HCT116 (cell line): ENCODE data around the gene ATG9A. TPM values are rescaled to one million over a fixed set of nuclear protein-coding genes. Genes with fewer than 3 reads are reported as not detected.

Source experiments
- ATAC-seq: fragments of 200-7000 bp; cut with Tn5 transposase; 2 replicates; pipeline ENCODE4 v1.9.1; 2020; ENCODE audit warnings: mild to moderate bottlenecking, moderate library complexity
- BruUV-seq: library from RNA; stranded (reverse); fragments of 400-500 nt; replicated peaks from 2 replicates; lab custom pipeline; 2021; lab: Mats Ljungman, UMichigan
- CTCF ChIA-PET: fragments of 300-600 bp; sonication (Branson Sonifier 250); formaldehyde crosslinking; loops from one replicate; lab custom pipeline; 2021; ENCODE audit warnings: antibody characterized with exemption; lab: Charles Lee
- POLR2A ChIA-PET: fragments of 300-600, 350-600 bp; sonication (Branson Sonifier 250); formaldehyde crosslinking; loops from one replicate; lab custom pipeline; 2021; ENCODE audit warnings: antibody characterized with exemption; lab: Charles Lee
- RAD21 ChIA-PET, 2 experiments: fragments of 300-600 bp; sonication (Branson Sonifier 250); formaldehyde crosslinking; loops; one replicate each; lab custom pipeline; 2023; ENCODE audit warnings: low total read pairs in 2 of 2; ENCODE audit not compliant: uncharacterized antibody in 2 of 2, unreplicated experiment in 2 of 2, low non-redundant PET in 1 of 2; lab: Charles Lee
- DNase-seq: peaks from one replicate; pipeline ENCODE4 v3.0.0-alpha.2; 2010; ENCODE audit warnings: low read depth, low spot score
- H2AFZ ChIP-seq: fragments of 200-600 bp; shearing (Covaris generic), sonication (generic); 2 replicates; pipeline ENCODE4 v1.6.1; 2017; ENCODE audit warnings: low read depth, mixed run types, mixed read lengths, antibody characterized with exemption, low read length; ENCODE audit not compliant: poor library complexity, severe bottlenecking
- H3K27ac ChIP-seq: 2 replicates; pipeline ENCODE4 v1.5.1; 2012; ENCODE audit warnings: low read depth, low read length
- H3K27me3 ChIP-seq: fragments of 200-600 bp; sonication (generic); 2 replicates; pipeline ENCODE4 v1.6.1; 2016; ENCODE audit warnings: mixed run types, low read length, mixed read lengths; ENCODE audit not compliant: insufficient read depth
- H3K36me3 ChIP-seq, 2 experiments: fragments of 200-500 bp in 1 of 2; fragments of 200-600 bp in 1 of 2; sonication (Bioruptor generic) in 1 of 2; sonication (generic) in 1 of 2; 2 replicates each; pipeline versions ENCODE4 v1.5.1 to v1.6.1; 2014 to 2016; ENCODE audit warnings: low read length in 2 of 2, inconsistent platforms in 1 of 2, mixed read lengths in 1 of 2, mixed run types in 1 of 2; ENCODE audit not compliant: insufficient read depth in 2 of 2, control insufficient read depth in 1 of 2
- H3K4me1 ChIP-seq, 2 experiments: fragments of 200-600 bp in 1 of 2; sonication (generic) in 1 of 2; 2 replicates each; pipeline versions ENCODE4 v1.5.1 to v1.6.1; 2012 to 2017; ENCODE audit warnings: low read length in 2 of 2, inconsistent platforms in 1 of 2, mild to moderate bottlenecking in 1 of 2, mixed read lengths in 1 of 2, mixed run types in 1 of 2, moderate library complexity in 1 of 2; ENCODE audit not compliant: insufficient read depth in 2 of 2, control insufficient read depth in 1 of 2
- H3K4me2 ChIP-seq: fragments of 200-600 bp; sonication (generic); 2 replicates; pipeline ENCODE4 v1.6.1; 2017; ENCODE audit warnings: mixed run types, low read length, mixed read lengths
- H3K4me3 ChIP-seq, 2 experiments: fragments of 200-600 bp in 1 of 2; sonication (generic) in 1 of 2; replicated peaks in 1 of 2; 2 replicates each; pipeline ENCODE4 v1.5.1; 2011 to 2016; ENCODE audit warnings: low read length in 2 of 2, control low read depth in 1 of 2, low read depth in 1 of 2, mild to moderate bottlenecking in 1 of 2, mixed read lengths in 1 of 2, mixed run types in 1 of 2
- H3K79me2 ChIP-seq: fragments of 200-600 bp; sonication (generic); 2 replicates; pipeline ENCODE4 v1.6.1; 2017; ENCODE audit warnings: mild to moderate bottlenecking, mixed run types, low read length, moderate library complexity, mixed read lengths; ENCODE audit not compliant: insufficient read depth
- H3K9ac ChIP-seq: fragments of 200-600 bp; sonication (generic); 2 replicates; pipeline ENCODE4 v1.6.1; 2016; ENCODE audit warnings: low read length, mixed read lengths
- H3K9me2 ChIP-seq: fragments of 200-600 bp; sonication (generic), shearing (Covaris generic); 2 replicates; pipeline ENCODE4 v1.6.1; 2017; ENCODE audit warnings: mixed run types, mild to moderate bottlenecking, moderate library complexity; ENCODE audit not compliant: insufficient read depth
- H3K9me3 ChIP-seq, 2 experiments: fragments of 200-500 bp in 1 of 2; fragments of 200-600 bp in 1 of 2; sonication (Bioruptor generic) in 1 of 2; sonication (generic) in 1 of 2; 2 replicates each; pipeline ENCODE4 v1.6.1; 2014 to 2017; ENCODE audit warnings: low read length in 2 of 2, mixed read lengths in 2 of 2, inconsistent platforms in 1 of 2, low read depth in 1 of 2, mild to moderate bottlenecking in 1 of 2, mixed run types in 1 of 2, moderate library complexity in 1 of 2; ENCODE audit not compliant: control insufficient read depth in 1 of 2, insufficient read depth in 1 of 2
- H4K20me1 ChIP-seq: fragments of 200-600 bp; sonication (generic), shearing (Covaris generic); 2 replicates; pipeline ENCODE4 v1.6.1; 2017; ENCODE audit warnings: mixed run types, mild to moderate bottlenecking, moderate library complexity; ENCODE audit not compliant: insufficient read depth
- CBX3 ChIP-seq: IDR thresholded peaks from 2 replicates; pipeline ENCODE4 v1.6.1; 2012; ENCODE audit warnings: low read depth
- CEBPB ChIP-seq: IDR thresholded peaks from 2 replicates; pipeline ENCODE4 v1.6.1; 2012; ENCODE audit warnings: low read depth
- EGR1 ChIP-seq: IDR thresholded peaks from 2 replicates; pipeline ENCODE4 v1.6.1; 2012; ENCODE audit warnings: low read depth
- ELF1 ChIP-seq: IDR thresholded peaks from 2 replicates; pipeline ENCODE4 v1.6.1; 2012; ENCODE audit warnings: low read depth, borderline replicate concordance
- EZH2 ChIP-seq: fragments of 200-600 bp; sonication (generic); IDR thresholded peaks from 2 replicates; pipeline ENCODE4 v1.6.1; 2017; ENCODE audit warnings: antibody characterized with exemption, mixed run types
- EZH2phosphoT487 ChIP-seq: fragments of 200-600 bp; IDR thresholded peaks from 2 replicates; pipeline ENCODE4 v1.6.1; 2018; ENCODE audit warnings: antibody characterized with exemption, borderline replicate concordance
- FOSL1 ChIP-seq: IDR thresholded peaks from 2 replicates; pipeline ENCODE4 v1.6.1; 2012; ENCODE audit warnings: low read depth
- POLR2AphosphoS5 ChIP-seq: IDR thresholded peaks from 2 replicates; pipeline ENCODE4 v1.6.1; 2011; ENCODE audit warnings: mild to moderate bottlenecking, low read depth, low read length, moderate library complexity
- SIN3A ChIP-seq: IDR thresholded peaks from 2 replicates; pipeline ENCODE4 v1.6.1; 2012; ENCODE audit warnings: low read depth
- SP1 ChIP-seq: IDR thresholded peaks from 2 replicates; pipeline ENCODE4 v1.6.1; 2012; ENCODE audit warnings: low read depth
- TCF7L2 ChIP-seq: IDR thresholded peaks from 2 replicates; pipeline ENCODE4 v1.7.0; 2011; ENCODE audit warnings: borderline replicate concordance, inconsistent platforms; ENCODE audit not compliant: insufficient read depth, insufficient read length; ENCODE audit errors: extremely low read depth
- YY1 ChIP-seq: IDR thresholded peaks from 2 replicates; pipeline ENCODE4 v1.6.1; 2011; ENCODE audit warnings: low read length, low read depth, moderate library complexity, mild to moderate bottlenecking; ENCODE audit not compliant: insufficient replicate concordance; ENCODE audit errors: extremely low read depth
- intact Hi-C: fragments of 100-400 bp; cut with micrococcal nuclease; formaldehyde crosslinking; loops from 2 replicates; pipeline ENCODE4 v1.10.0; 2022
- total RNA-seq: library from RNA; stranded (reverse); gene quantifications from one replicate; pipeline ENCODE4 v1.2.1, GENCODE V29; 2021; ENCODE audit not compliant: unreplicated experiment
- TF ChIP-seq, protein P1 (sequence below): IDR thresholded peaks from 2 replicates; pipeline ENCODE4 v1.6.1; 2012; ENCODE audit warnings: low read depth

ATG9A gene
- total RNA-seq, 1 experiment from 2014 or later, result 51.8 TPM

- peaks cover 20% of the 10 kb centered on the region for H3K79me2 ChIP-seq
- POLR2A ChIA-PET, result no interaction called here
- RAD21 ChIA-PET, result no interaction called here
- no peaks in the 10 kb centered on the region for H4K20me1 ChIP-seq
- peaks cover 22 to 25% of the 10 kb centered on the region in 2 experiments; a peak in 3 of 4 replicates for H3K36me3 ChIP-seq
- BruUV-seq, result no TSS peak
- intact Hi-C loops, result loop anchor here (5.0 kb wide), 1 partner anchor 72 kb away; no protein-coding TSS in a partner anchor
- no peaks in the 10 kb centered on the region for H3K9me3 ChIP-seq
- H3K9ac ChIP-seq, result no peak overlapping the region
- CTCF ChIA-PET, result no interaction called here
- DNase-seq (no peak), ATAC-seq (no peak)
- H3K4me1 ChIP-seq, result peaks cover 6 to 12% of the 10 kb centered on the region in 2 experiments; a peak in 3 of 4 replicates
- H3K27ac ChIP-seq, result no peak overlapping the region
- H2AFZ ChIP-seq, result no peak overlapping the region
- H3K4me2 ChIP-seq, result no peak overlapping the region
- no peak overlapping the region for H3K4me3 ChIP-seq
- no peaks in the 10 kb centered on the region for H3K27me3 ChIP-seq
- TF ChIP-seq SP1 (no peak), ELF1 (no peak), TCF7L2 (no peak), SIN3A (no peak)
- no peaks in the 10 kb centered on the region for H3K9me2 ChIP-seq
Observed at GRCh38 chr2:219225350-219225749, 4.1 kb downstream of the ATG9A start.

DNA sequence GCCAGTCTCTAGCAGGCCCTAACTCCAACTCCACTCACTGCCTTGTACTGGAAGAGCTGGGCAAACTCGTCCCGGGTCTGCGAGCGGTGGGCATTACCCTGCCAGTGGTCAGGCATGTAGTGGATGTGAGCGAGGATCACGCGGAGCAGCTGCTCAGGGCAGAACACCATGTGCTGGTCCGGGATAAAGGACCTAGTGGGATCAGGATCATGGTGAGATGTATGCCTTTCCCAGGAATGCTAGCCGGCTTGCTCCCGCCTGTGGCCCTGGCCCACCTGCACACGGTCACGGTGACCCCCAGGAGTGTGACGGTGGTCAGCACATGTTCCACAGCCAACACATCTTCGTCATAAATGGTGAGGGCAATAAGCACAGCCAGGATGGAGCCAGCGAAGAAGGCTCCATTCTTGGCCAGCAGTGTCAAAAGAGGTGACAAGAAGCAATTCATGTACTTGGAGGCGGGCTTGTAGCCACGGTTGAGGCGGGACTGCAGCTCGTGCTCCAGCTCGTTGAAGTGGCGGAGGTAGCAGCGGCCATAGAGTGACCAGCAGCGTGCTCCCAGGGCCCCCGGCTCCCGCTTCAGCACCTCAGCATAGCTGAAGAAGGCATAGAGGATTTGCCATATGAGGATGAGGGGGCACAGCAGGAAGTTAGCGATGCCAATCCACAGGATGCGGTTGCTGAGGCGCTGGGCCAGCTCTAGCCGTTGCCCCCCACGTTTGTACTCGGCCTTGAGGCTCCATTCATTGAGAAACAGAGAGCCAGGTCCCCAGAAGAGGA lies 5.4 kb downstream of the ATG9A start:
- no peaks in the 10 kb centered on the region for H3K9me3 ChIP-seq
- no peaks in the 10 kb centered on the region for H4K20me1 ChIP-seq
- TF ChIP-seq TCF7L2, result no peak
- no peak for TF ChIP-seq POLR2AphosphoS5
- TF ChIP-seq CBX3, result no peak
- no peak for TF ChIP-seq YY1
- TF ChIP-seq FOSL1, result no peak
- no peak for TF ChIP-seq SP1
- TF ChIP-seq, protein P1, sequence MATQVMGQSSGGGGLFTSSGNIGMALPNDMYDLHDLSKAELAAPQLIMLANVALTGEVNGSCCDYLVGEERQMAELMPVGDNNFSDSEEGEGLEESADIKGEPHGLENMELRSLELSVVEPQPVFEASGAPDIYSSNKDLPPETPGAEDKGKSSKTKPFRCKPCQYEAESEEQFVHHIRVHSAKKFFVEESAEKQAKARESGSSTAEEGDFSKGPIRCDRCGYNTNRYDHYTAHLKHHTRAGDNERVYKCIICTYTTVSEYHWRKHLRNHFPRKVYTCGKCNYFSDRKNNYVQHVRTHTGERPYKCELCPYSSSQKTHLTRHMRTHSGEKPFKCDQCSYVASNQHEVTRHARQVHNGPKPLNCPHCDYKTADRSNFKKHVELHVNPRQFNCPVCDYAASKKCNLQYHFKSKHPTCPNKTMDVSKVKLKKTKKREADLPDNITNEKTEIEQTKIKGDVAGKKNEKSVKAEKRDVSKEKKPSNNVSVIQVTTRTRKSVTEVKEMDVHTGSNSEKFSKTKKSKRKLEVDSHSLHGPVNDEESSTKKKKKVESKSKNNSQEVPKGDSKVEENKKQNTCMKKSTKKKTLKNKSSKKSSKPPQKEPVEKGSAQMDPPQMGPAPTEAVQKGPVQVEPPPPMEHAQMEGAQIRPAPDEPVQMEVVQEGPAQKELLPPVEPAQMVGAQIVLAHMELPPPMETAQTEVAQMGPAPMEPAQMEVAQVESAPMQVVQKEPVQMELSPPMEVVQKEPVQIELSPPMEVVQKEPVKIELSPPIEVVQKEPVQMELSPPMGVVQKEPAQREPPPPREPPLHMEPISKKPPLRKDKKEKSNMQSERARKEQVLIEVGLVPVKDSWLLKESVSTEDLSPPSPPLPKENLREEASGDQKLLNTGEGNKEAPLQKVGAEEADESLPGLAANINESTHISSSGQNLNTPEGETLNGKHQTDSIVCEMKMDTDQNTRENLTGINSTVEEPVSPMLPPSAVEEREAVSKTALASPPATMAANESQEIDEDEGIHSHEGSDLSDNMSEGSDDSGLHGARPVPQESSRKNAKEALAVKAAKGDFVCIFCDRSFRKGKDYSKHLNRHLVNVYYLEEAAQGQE, result no peak
- no peak for TF ChIP-seq EZH2phosphoT487
- TF ChIP-seq SIN3A, result no peak
- no peak for TF ChIP-seq CEBPB
- TF ChIP-seq EZH2, result no peak
- TF ChIP-seq EGR1, result no peak
- H3K36me3 ChIP-seq, result peaks cover 25 to 26% of the 10 kb centered on the region in 2 experiments; a peak in 3 of 4 replicates
- peaks cover 16% of the 10 kb centered on the region for H3K79me2 ChIP-seq
- H3K9ac ChIP-seq, result no peak overlapping the region
- peaks cover 11 to 19% of the 10 kb centered on the region in 2 experiments; a peak in 3 of 4 replicates for H3K4me1 ChIP-seq
- DNase-seq, result no peak
- H2AFZ ChIP-seq, result no peak overlapping the region
- H3K9me2 ChIP-seq, result no peaks in the 10 kb centered on the region
- no peaks in the 10 kb centered on the region for H3K27me3 ChIP-seq
- no peak overlapping the region for H3K4me2 ChIP-seq
- BruUV-seq, result no TSS peak
- ChIA-PET POLR2A (no interaction called here), CTCF (no interaction called here), RAD21 (no interaction called here)
- no peak for ATAC-seq
- H3K4me3 ChIP-seq, result no peak overlapping the region
- no peak overlapping the region for H3K27ac ChIP-seq
- intact Hi-C loops, result no loop called here
